GM18867 (cell line): ENCODE data around the gene MPZ.

Experiments used
- ATAC-seq: cut with Tn5 transposase; IDR thresholded peaks from one replicate; pipeline ENCODE4 v1.9.1; 2021; ENCODE audit warnings: mild to moderate bottlenecking, moderate library complexity; ENCODE audit not compliant: unreplicated experiment

MPZ gene

DNA sequence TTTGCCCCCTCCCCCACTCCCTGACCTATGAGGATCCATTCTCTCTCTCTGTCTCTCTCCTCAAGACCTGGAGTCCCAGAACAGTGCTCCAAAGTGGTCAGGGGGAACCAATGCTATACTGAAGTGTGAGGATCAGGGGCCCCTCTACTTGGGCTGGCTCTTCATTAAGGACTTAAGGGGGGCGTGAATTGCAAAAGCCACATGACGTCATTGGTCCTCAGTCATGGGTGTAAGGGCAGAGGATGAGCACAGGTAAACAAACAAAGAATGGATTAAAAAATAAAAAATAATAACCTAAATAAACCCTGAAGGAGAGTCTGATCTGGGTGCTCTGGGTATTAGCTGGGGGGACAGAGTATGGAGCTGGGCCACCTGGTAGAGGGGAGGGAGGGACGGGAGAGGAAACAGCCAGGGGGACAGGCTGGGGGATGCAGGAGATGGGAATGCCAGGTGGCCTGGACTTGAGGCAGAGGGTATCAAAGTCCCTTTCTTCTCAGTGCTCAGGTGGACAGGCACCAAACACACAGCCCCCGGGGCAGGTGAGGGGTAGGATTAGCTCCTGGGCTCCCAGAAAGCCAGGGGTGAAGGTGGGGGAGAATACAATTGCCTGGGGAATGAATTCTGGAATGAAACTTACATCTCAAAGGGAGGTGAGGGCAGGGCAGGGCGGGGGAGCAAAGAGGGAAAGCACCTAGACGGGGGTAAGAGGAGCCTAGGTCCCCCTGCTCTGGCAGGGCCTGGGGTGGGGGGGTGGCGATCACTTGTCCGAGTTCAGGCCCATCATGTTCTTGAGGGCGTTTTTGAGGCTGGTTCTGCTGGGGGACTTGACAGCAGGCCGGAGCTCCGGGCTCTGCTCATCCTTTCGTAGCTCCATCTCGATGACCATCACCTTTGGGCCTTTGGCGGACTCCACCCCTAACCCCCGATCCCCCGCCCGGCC lies 4.6 kb downstream of the MPZ start:
- no peak for ATAC-seq

DNA sequence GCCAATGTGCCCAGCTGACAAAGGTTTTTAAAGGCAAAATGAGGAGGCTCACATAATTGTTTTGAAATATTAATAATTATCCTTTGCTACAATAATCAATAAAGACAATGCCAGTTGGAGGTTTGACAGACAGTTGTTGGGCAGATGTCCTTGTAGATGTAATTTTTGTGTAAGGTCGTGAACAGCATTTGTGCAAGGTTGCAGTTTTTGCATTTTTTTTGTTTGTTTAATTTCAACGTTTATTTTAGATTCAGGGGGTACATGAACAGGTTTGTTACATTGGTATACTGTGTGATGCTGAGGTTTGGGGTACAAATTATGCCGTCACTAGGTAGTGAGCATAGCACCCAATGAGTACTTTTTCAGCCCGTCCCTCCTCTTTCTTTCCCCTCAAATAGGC lies 9.3 kb downstream of the MPZ start:
- ATAC-seq: no peak

DNA sequence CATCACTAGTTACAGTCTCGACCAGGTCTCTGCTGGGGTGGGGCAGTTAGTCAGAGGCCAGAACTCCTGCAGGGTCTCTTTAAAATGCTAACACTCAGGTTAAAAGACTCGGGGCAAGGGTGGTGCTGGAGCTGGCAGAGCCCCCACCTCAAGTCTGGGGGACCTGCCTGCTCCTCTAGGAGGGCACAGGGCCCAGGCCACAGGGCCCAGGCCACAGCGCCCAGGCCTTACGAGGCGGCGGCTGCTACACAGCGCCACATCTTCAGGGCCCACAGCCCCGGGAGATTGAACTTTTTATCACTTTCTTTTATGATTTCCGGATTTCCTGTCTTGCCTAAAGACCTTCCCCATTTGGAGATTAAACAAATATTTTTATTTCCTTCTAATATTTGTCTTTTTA lies 10.4 kb downstream of the MPZ start:
- no peak for ATAC-seq

DNA sequence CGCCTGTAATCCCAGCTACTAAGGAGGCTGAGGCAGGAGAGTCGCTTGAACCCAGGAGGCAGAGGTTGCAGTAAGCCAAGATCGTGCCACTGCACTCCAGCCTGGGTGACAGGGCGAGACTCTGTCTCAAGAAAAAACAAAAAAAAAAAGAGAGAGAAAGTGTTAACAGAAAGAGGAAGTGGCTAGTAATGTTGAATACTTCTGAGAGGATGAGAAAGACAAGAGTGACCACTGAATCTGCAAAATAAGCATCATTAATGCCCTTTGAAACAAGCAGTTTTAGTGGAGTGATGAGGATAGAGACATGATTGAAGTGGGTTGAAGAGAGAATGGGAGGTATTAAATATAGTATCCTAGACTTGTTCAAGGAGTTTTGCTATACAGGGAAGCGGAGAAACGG lies 11.7 kb downstream of the MPZ start:
- no peak for ATAC-seq

DNA sequence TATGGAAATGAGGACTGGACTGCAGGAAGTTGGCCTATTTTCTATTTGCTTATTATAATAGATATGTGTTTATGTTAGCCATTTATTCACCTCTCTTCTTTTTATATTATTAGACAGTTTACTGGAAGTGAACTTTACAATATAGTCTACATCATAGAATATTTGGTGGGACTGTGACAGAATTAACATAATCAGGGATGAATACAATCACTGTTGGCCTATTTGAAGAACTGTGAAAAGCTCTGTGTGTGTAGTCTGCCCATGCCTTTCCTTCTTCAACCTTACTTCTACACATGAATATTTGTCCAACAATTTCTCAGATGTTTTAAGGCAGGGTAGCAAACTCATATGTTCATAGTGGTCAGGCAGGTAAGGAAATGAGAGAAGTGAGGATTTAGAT lies 12.4 kb downstream of the MPZ start:
- no peak for ATAC-seq

DNA sequence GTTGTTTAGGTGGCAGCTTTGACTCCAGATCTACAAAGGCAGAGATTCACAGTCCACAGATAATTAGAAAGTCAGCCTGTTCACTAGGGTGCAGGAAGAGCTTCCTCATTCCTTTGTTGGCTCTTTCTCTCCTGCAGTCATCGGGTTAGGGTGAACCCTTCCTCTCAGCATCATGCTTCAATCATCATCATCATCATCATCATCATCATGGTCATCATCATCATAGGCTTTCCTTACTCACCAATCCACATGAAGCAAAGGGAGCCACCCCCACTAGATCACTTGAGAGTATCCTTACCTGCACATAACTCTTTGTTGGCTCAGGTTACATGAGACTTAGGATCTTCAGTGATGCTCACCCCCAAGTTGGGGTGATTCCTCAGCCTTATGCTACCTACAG lies 19.0 kb downstream of the MPZ start:
- ATAC-seq: no peak

DNA sequence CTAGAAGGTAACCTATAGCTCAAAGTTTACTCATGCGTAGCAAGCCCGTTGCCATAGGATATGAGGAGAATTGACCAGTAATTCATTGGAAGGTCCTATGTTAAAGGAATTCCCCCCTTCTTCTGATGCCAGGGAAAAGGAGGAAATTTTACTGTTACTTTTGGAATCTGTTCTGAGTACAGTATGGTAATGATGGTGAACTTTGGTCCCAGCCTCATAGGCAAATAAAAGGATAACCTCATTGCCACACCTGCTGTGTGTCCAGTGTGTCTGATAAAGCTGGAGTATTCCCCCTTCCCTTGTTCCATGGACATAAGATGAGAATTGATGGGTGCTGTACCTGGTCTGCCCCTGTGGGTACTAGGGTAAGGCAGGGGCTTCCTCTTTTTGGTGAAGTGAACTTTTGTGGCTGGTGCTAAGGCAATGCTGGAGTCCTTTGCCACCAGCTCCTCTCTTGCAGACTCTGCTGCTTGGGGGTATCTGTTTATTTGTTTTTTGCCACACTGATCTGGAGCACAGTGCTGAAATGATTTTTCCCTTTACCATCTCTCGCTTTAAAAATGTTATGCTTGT lies 22.2 kb downstream of the MPZ start:
- no peak for ATAC-seq

DNA sequence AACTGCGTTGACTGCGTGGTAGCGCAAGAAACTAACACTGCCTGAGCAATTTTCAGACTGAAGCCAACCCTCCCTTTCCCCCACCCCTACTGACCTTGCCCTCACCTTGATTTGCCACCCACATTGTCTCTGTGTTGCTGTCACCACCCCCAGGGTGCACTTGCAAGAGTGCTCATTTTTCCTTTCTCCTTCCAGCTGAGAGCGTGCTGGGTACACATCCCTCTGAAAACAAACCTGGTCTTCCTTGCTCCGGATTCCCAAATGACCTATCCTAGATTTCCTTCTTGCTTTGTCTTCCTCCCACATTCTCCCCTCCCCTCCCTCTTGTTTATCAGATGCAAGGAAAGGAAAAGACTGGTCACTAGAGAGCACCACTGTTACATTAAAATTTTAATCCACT lies 24.2 kb downstream of the MPZ start:
- ATAC-seq: no peak

DNA sequence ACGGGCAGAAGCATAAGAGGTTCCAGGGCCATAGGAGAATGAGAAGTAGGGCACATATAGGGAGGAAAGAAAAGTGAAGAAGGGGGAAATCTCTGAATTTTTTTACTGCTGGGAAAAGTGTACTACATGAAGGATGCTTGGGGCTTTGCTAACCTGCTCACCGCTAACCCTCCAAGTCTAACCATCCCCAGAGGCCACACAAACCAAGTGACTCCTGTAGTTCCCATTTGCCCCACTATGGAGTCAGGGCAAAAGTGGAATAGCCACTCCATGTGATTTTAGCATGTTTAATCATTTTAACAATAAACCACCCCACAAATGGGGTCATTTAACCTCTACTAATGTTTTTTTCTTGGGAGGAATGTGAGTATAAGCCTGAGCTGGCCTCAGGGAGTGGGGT lies 24.7 kb downstream of the MPZ start:
- ATAC-seq: no peak

DNA sequence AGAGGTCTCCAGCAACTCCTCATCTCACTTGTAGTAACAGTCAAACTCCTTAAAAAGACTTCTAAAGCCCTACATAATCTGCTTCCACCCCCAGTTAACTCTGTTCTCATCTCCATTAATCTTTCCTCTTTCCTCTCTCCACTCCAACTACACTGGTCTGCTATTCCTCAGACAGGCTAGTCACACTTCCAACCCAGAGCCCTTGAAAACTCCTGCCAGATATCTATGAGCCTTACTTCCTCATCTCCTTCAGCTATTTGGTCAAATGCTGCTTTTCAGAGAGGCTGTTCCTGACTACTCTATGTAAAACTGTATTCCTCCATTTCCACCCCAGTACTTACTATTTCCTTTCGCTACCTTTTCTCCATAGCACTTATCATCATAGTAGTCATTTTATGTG lies 26.8 kb downstream of the MPZ start:
- no peak for ATAC-seq

DNA sequence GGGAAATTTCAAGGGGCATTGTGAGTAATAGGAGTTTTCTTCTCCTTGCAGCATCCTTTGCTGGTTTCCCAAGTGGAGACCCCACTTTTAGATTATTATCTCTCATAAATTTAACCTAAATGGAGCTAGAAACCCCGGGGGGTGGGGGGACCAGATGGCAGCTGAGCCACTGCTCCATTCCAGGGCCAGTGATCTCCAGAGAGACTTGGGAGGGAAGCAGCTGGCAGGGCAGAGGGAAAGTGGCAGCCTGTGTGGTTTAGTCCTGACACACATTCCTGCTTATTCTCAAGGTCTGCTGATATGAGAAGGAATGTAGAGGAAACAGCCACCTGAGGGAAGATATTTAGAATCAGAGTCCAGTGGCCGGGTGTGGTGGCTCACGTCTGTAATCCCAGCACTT lies 34.9 kb downstream of the MPZ start:
- no peak for ATAC-seq

DNA sequence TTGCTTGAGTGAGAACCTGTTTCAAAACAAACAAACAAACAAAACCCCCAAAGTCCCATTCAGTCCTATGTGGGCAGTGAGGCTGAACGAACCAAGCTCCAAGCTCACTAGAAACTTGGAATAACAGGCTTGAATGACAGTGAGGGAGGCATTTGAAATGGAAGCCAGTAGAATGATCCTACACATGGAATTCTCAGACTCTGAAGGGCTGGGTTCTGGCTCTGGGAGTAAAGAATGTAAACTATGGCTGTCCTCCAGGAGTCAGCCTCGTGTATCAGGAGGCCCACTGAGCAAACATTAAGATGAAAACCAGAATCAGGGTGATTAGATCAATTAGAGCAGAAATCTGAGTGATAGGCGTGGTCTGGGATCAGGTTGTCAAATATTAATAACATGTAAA lies 36.4 kb downstream of the MPZ start:
- no peak for ATAC-seq

DNA sequence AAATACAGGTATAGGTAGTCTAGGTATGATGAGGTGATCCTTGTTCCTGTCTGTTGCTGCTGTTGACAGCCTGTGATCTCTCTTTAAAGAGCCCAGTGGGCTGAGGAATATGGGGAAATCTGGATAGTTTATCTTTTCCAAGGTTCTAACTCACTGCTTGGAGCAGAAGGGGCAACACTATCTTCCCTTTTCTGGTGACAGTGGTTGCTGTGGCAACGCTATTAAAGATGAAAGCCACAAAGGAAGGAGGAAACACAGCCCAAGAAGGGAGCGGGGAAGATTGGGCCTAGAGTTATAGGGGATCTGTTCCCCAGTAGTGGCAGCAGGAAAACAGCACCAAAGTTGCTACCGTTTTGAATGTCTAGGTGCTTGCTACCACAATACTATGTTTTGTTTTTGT lies 42.4 kb downstream of the MPZ start:
- no peak for ATAC-seq

DNA sequence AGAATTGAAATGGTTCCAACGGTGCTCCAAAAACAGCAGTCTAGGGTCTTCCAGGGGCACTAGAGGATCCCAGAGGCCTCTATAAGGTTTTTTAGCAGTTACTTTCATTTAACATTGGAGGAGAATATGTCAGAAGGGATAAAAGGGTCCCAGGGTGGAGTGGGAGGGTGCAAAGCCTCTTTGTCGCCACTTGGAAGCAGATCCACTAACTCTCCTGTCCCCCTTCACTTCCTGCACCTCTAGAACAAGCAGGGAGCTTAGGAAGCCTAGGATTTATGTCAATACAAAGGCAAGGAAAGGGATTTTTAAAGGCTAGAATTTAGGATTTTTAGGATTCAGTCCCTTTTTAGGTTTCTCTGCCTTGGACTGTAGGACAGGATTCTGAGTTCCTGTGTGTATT lies 42.9 kb downstream of the MPZ start:
- ATAC-seq: no peak

DNA sequence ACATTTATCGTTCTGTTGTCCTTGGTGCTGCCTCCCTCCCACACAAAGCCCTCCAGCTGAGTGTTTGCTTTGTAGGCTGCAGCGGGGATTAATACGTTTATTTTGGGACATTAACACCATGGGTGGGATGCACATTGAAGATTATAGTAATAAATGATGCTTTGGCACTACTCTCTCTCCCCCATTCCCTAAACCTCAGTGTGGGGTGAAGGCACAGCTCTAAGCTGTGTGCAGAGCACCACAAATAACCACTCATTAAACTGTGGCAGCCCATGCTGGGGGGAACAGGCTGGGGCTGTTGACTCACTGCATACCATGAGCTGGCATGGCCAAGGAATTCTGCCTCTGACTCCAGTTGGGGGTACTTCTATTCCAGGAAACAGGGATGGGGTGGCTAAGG lies 43.6 kb downstream of the MPZ start:
- ATAC-seq: no peak

DNA sequence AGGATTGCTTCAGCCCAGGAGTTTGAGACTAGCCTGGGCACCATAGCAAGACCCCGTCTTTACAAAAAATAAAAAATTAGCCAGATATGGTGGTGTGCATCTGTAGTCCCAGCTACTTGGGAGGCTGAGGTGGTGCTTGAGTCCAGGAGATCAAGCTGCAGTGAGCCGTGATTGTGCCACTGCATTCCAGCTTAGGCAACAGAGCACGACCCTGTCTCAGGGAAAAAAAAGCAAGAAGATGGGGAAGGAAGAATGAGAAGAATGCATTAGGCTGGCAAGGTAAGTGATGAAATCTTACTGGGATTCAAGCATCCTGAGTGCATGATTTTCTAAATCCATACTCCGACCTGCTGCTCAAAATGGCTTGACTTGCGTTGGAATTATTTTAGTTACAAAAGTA lies 44.5 kb downstream of the MPZ start:
- ATAC-seq: no peak

DNA sequence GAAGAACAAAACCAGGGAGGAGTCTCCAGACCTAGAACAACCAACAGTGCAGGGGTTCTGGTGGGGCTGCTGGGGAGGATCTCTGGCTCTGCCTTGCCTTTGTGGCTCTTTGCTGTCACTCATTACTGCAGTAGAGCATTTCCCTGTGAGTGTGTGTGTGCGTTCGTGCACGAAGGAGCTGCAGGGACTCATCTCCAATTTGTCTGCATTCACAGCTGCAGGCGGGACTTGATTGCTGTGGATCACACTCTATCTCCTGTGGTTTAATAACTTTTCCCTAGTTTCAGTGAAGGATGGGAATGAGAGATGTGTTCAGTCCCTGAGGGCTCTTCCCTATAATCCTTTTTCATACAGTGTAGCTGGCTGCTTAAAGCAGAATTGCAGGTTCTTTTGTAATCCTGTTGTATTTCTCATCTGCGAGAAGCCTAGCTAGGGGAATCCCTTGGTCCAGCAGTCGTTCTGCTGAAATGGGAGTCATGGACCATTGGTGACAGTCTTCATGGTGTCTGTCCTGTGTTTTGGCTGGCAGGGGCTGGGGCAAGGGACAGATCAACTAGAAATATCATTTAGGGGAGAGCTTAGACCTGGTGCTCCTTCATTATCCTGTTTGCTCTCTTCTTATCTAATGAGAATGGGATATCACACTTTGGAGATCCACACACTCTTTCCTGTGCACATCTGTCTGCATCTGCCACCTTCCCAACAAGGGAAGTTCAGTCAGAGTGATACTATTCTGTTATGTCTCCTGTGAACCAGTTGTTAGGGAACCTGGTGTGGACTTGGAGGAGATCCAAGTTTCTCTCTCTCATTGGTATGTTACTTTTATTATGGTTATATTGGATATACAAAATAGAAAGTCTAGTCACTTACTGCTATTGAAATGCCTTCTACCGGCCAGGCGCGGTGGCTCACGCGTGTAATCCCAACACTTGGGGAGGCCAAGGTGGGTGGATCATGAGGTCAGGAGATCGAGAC lies 48.2 kb downstream of the MPZ start:
- no peak for ATAC-seq

DNA sequence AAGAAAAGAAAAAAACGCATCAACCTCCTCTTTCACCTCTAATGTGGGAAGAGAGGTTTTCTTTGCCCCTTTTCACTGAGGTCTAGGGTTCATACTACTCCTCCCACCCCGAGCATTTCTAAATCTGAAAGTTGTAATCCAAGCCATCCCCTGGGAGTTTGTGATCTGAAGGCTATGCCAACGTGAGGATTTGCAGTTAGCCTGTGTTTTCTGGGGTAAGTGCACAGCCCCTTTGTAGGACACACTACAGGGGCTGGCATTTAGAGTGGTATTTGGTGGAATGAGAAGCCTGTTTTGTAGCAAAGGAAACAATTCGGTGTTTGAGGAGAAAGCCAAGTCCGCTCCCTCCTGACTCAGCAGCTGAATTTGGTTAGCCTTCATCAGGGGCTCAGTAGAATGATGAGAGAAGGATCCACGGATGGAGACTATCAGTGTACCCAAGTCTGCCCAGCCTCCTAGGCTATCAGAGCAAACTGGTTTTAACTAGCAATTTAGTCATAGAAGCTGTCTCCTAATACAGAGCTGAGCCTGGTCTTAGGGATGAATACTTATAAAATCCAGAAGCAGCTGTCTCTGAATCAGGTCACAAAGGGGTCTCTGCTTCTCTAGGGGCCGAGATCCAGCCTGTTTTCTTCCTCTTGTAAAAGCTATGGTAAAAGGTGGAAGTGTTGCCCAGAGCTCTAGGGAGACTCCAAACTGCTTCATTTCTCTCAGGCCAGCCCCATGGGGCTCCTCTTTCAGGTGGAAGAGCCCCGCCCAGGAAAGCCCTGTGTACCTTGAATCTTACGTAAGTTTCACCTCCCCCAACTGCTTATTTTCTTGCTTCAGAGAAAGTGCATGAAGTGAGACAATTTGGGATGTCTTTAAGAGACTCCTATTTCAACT lies 49.1 kb downstream of the MPZ start:
- ATAC-seq: no peak

DNA sequence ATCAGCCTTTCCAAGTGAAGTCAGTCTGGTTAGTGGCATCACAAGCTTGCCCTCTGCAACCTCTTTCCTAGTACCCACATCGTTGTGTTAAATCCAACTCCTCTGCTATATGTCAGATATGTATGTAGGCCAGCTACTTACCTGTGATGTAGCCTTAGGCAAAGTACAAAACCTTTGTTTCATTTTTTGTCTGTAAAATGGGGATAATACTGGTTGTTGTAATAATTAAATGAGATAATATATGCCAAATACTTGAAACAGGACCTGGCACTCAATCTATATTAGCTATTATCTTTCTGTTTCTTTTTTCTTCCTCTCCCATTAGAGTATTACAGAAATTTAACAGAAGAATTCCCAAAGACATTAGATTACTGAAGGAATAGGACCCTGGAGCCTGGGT lies 50.0 kb downstream of the MPZ start:
- ATAC-seq: no peak

DNA sequence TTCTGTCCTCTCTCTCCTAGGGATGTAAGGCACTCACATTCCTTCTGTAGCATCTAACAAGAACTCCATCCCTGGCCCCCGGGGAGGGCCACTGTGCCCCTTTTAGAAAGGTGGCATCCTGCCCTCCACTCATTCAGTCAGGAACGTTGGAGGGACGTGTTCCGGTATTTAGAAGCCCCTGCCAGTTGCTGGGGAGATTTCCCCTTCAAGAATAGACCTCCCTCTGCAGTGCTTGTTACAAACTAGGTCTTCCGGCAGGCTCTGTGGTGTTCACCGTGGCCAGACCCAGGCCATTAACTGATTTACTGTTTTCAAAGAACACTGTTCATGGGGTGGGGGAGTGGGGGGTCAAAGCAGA lies 50.4 kb downstream of the MPZ start:
- ATAC-seq: no peak
